Omental fat pad (tissue), 4 donors: ENCODE results near the gene PXT1. TPM values are rescaled to one million over a fixed set of nuclear protein-coding genes. Genes with fewer than 3 reads are reported as not detected.
"Not testable (repeated sequence)": the region's sequence is repeated elsewhere in the genome, so short reads cannot be mapped to it uniquely, and the experiment has no call there.

ENCODE experiments used
- ATAC-seq: fragments of 150-250 bp; one replicate; pipeline ENCODE4 v1.9.1; 2016; ENCODE audit warnings: mild to moderate bottlenecking, moderate library complexity; ENCODE audit not compliant: low FRiP score
- DNase-seq: peaks from one replicate; pipeline ENCODE4 v3.0.0-alpha.2; 2019; ENCODE audit warnings: low spot score
- CTCF ChIP-seq, 3 donors: fragments of 450-650 bp; IDR thresholded peaks; one replicate each; pipeline ENCODE4 v1.5.1; 2016 to 2017; ENCODE audit warnings: antibody characterized with exemption in 3 of 3, mild to moderate bottlenecking in 3 of 3, moderate library complexity in 2 of 3
- total RNA-seq, 4 donors: library from RNA; depleted of rRNA; stranded (reverse); fragments of >200 nt; gene quantifications; one replicate each; pipeline ENCODE4 v1.1.0, GENCODE V29; 2016

Gene PXT1
- total RNA-seq, 4 donors from 2014 or later = not detected

- ATAC-seq (no peak), DNase-seq (no peak)
- no peak for TF ChIP-seq CTCF (IDR thresholded peaks at IDR 0.05)
These were observed 77.8 kb downstream of the PXT1 start for GRCh38 chr6:36364669-36365479.

- not testable (repeated sequence) for DNase-seq
These were observed 78.5 kb downstream of the PXT1 start for GRCh38 chr6:36364061-36364635.

GRCh38 chr6:36363371-36363752, 79.3 kb downstream of the PXT1 start:
- not testable (repeated sequence) for ATAC-seq

More at GRCh38 chr6:36364061-36364635, 78.5 kb downstream of the PXT1 start:
- ATAC-seq = not testable (repeated sequence)

GRCh38 chr6:36362551-36363370, 79.9 kb downstream of the PXT1 start:
- TF ChIP-seq CTCF (IDR thresholded peaks at IDR 0.05) = no peak
- ATAC-seq (no peak), DNase-seq (no peak)

More at GRCh38 chr6:36363371-36363752, 79.3 kb downstream of the PXT1 start:
- not testable (repeated sequence) for DNase-seq

- no peak for TF ChIP-seq CTCF (IDR thresholded peaks at IDR 0.05)
- ATAC-seq (no peak), DNase-seq (no peak)
These were observed 81.6 kb downstream of the PXT1 start for GRCh38 chr6:36361071-36361470.

- ATAC-seq (peak; percentile 89), DNase-seq (peak; percentile 69)
- peak in 1 of 3 donors; percentile 47 for TF ChIP-seq CTCF (IDR thresholded peaks at IDR 0.05)
These were observed 82.2 kb downstream of the PXT1 start for GRCh38 chr6:36360241-36361054.

GRCh38 chr6:36358226-36358915, 84.3 kb downstream of the PXT1 start:
- ATAC-seq (no peak), DNase-seq (no peak)
- no peak for TF ChIP-seq CTCF (IDR thresholded peaks at IDR 0.05)
